PC-3 (cell line): ENCODE measurements around the gene CREBRF. TPM values are rescaled to one million over a fixed set of nuclear protein-coding genes. Genes with fewer than 3 reads are reported as not detected.

Experiments
- ATAC-seq: fragments of 200-7000 bp; cut with Tn5 transposase; 2 replicates; pipeline ENCODE4 v1.9.1; 2020; ENCODE audit warnings: mild to moderate bottlenecking, moderate library complexity
- BruUV-seq: library from RNA; stranded (reverse); fragments of 400-500 nt; replicated peaks from 2 replicates; lab custom pipeline; 2021; lab: Mats Ljungman, UMichigan
- CTCF ChIA-PET: fragments of 300-600 bp; sonication (Branson Sonifier 250); formaldehyde crosslinking; loops from one replicate; lab custom pipeline; 2022; ENCODE audit warnings: antibody characterized with exemption; lab: Charles Lee
- POLR2A ChIA-PET: fragments of 300-600 bp; sonication (Branson Sonifier 250); formaldehyde crosslinking; loops from one replicate; lab custom pipeline; 2022; ENCODE audit warnings: antibody characterized with exemption; ENCODE audit not compliant: unreplicated experiment; lab: Charles Lee
- DNase-seq: peaks from one replicate; pipeline ENCODE4 v3.0.0-alpha.2; 2015
- H2AFZ ChIP-seq: fragments of 300-600 bp; sonication (generic); 2 replicates; pipeline ENCODE4 v1.6.0; 2016; ENCODE audit warnings: antibody characterized with exemption, low read length
- H3F3A ChIP-seq: fragments of 300-600 bp; sonication (generic); one replicate; pipeline ENCODE4 v1.6.0; 2017; ENCODE audit warnings: antibody characterized with exemption, low read length, control low read depth, mild to moderate bottlenecking; ENCODE audit not compliant: unreplicated experiment
- H3K27ac ChIP-seq: fragments of 300-600 bp; sonication (generic); 2 replicates; pipeline ENCODE4 v1.5.1; 2016; ENCODE audit warnings: mild to moderate bottlenecking, low read length
- H3K27me3 ChIP-seq: fragments of 300-600 bp; sonication (generic); 2 replicates; pipeline ENCODE4 v1.6.1; 2016; ENCODE audit warnings: low read length, mixed read lengths
- H3K36me3 ChIP-seq: fragments of 300-600 bp; sonication (generic); 2 replicates; pipeline ENCODE4 v1.6.1; 2016; ENCODE audit warnings: low read depth, mixed run types, low read length, mixed read lengths
- H3K4me1 ChIP-seq: fragments of 300-600 bp; sonication (generic); 2 replicates; pipeline ENCODE4 v1.5.1; 2016; ENCODE audit warnings: low read length; ENCODE audit not compliant: insufficient read depth
- H3K4me2 ChIP-seq: fragments of 300-600 bp; sonication (generic); 2 replicates; pipeline ENCODE4 v1.6.0; 2016; ENCODE audit warnings: low read length
- H3K4me3 ChIP-seq: fragments of 300-600 bp; sonication (generic); 2 replicates; pipeline ENCODE4 v1.5.1; 2016; ENCODE audit warnings: mild to moderate bottlenecking, low read length, mixed read lengths
- H3K79me2 ChIP-seq: fragments of 300-600 bp; sonication (generic); 2 replicates; pipeline ENCODE4 v1.6.1; 2017; ENCODE audit warnings: low read length, mixed read lengths
- H3K9ac ChIP-seq: fragments of 300-600 bp; sonication (generic); 2 replicates; pipeline ENCODE4 v1.6.0; 2016; ENCODE audit warnings: mild to moderate bottlenecking, low read length
- H3K9me2 ChIP-seq: fragments of 300-600 bp; sonication (generic); replicated peaks from 2 replicates; pipeline ENCODE4 v1.6.1; 2016; ENCODE audit warnings: mixed run types, low read length, mixed read lengths
- H3K9me3 ChIP-seq: fragments of 300-600 bp; sonication (generic); 2 replicates; pipeline ENCODE4 v1.6.1; 2016; ENCODE audit warnings: low read length, mixed read lengths
- H4K20me1 ChIP-seq: fragments of 300-600 bp; sonication (generic); 2 replicates; pipeline ENCODE4 v1.6.1; 2016; ENCODE audit warnings: low read length, mixed read lengths
- CTCF ChIP-seq: fragments of 300-600 bp; sonication (generic); conservative IDR thresholded peaks from 2 replicates; pipeline ENCODE4 v1.5.1; 2017; ENCODE audit warnings: antibody characterized with exemption, low read depth, mild to moderate bottlenecking, low read length
- EZH2 ChIP-seq: fragments of 300-600 bp; sonication (generic); IDR thresholded peaks from one replicate; pipeline ENCODE4 v1.6.1; 2017; ENCODE audit warnings: antibody characterized with exemption, mild to moderate bottlenecking, low read length; ENCODE audit not compliant: unreplicated experiment
- EZH2phosphoT487 ChIP-seq: fragments of 300-600 bp; sonication (generic); IDR thresholded peaks from 2 replicates; pipeline ENCODE4 v1.6.1; 2018; ENCODE audit warnings: mild to moderate bottlenecking, antibody characterized with exemption, low read length, borderline replicate concordance
- intact Hi-C: fragments of 100-400 bp; cut with micrococcal nuclease; formaldehyde crosslinking; loops from 2 replicates; pipeline ENCODE4 v1.9.0; 2023
- total RNA-seq: library from RNA; depleted of rRNA; stranded (reverse); fragments of >200 nt; gene quantifications from 2 replicates; pipeline ENCODE4 v1.2.3, GENCODE V29; 2014

CREBRF gene
- total RNA-seq, 1 experiment from 2014 or later: 4.9 TPM

DNA sequence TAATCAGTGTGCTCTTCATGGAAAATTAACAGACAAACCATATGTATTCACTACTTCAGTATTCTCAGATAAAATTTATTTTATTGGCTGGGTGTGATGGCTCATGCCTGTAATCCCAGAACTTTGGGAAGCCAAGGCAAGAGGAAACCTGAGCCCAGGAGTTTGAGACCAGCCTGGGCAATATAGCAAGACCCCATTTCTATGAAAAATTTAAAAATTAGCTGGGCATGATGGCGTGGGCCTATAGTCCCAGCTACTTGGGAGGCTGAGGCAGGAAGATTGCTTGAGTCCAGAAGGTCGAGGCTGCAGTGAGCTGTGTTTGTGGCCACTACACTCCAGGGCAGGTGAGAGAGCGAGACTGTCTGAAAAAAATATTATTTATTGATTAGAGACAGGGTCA lies 23.4 kb upstream of the CREBRF start:
- no peak overlapping the region for H3K4me3 ChIP-seq
- H3K27me3 ChIP-seq: no peaks in the 10 kb centered on the region
- no peak overlapping the region for H3K9ac ChIP-seq
- H4K20me1 ChIP-seq: no peaks in the 10 kb centered on the region
- no peaks in the 10 kb centered on the region for H3F3A ChIP-seq
- intact Hi-C loops: no loop called here
- no peak overlapping the region for H2AFZ ChIP-seq
- TF ChIP-seq CTCF (no peak), EZH2phosphoT487 (no peak), EZH2 (no peak)
- no peaks in the 10 kb centered on the region for H3K4me1 ChIP-seq
- no peak overlapping the region for H3K27ac ChIP-seq
- POLR2A ChIA-PET: no interaction called here
- no TSS peak for BruUV-seq
- no peaks in the 10 kb centered on the region for H3K9me2 ChIP-seq
- CTCF ChIA-PET: no interaction called here
- ATAC-seq (no peak), DNase-seq (no peak)
- peaks cover 32% of the 10 kb centered on the region for H3K79me2 ChIP-seq
- H3K4me2 ChIP-seq: no peak overlapping the region
- peaks cover 7% of the 10 kb centered on the region for H3K36me3 ChIP-seq
- no peaks in the 10 kb centered on the region for H3K9me3 ChIP-seq

DNA sequence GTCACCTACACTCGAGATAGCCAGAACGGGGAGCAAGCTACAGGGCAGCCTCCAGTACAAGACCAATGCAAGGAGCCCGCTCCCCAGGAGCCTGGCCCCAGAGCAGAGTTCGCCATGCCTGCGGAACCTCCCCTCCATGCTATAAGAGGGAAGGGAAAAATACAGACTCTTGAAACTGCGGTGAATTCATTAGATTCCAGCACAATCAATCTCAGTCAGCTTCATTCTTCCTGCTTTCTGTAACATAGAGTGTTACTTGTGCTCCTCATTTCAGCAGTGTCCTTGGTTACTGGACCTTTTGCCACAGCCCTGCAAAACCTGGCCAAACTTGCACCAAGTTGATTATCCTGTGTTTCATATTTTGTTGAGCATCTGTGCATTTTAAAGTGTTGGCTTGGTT lies 22.2 kb upstream of the CREBRF start:
- Histone ChIP-seq H3K27ac (no peak overlapping the region), H3K79me2 (peaks cover 20% of the 10 kb centered on the region), H4K20me1 (no peaks in the 10 kb centered on the region)

More for the DNA sequence above, 22.2 kb upstream of the CREBRF start:
- H3K4me2 ChIP-seq: no peak overlapping the region
- ATAC-seq (no peak), DNase-seq (no peak)
- no peaks in the 10 kb centered on the region for H3F3A ChIP-seq
- H3K36me3 ChIP-seq: peaks cover 4% of the 10 kb centered on the region
- no peaks in the 10 kb centered on the region for H3K9me2 ChIP-seq
- no peaks in the 10 kb centered on the region for H3K27me3 ChIP-seq
- no TSS peak for BruUV-seq
- no peaks in the 10 kb centered on the region for H3K9me3 ChIP-seq
- H3K4me3 ChIP-seq: no peak overlapping the region
- no peak overlapping the region for H2AFZ ChIP-seq
- ChIA-PET POLR2A (no interaction called here), CTCF (no interaction called here)
- no peak for TF ChIP-seq CTCF
- no peak for TF ChIP-seq EZH2phosphoT487
- TF ChIP-seq EZH2: no peak
- no peaks in the 10 kb centered on the region for H3K4me1 ChIP-seq
- H3K9ac ChIP-seq: no peak overlapping the region
- intact Hi-C loops: no loop called here
